Fibroblast of lung (primary cell): Measurements from ENCODE around the gene DBNL. TPM values are rescaled to one million over a fixed set of nuclear protein-coding genes. Genes with fewer than 3 reads are reported as not detected.
A peak's percentile ranks its signal among the peaks of the same experiment; 100 is the strongest.

ENCODE experiments used
- DNase-seq, 2 donors: peaks; one replicate each; pipeline versions ENCODE4 v3.0.0 to v3.0.0-alpha.2; 2010; ENCODE audit warnings: low read depth in 2 of 2
- H2AFZ ChIP-seq: 2 replicates; pipeline ENCODE4 v1.5.1; 2012; ENCODE audit warnings: low read length, control low read depth, inconsistent platforms
- H3K27ac ChIP-seq: 2 replicates; pipeline ENCODE4 v1.5.1; 2011; ENCODE audit warnings: low read length, control low read depth; ENCODE audit not compliant: insufficient read depth
- H3K27me3 ChIP-seq: 2 replicates; pipeline ENCODE4 v1.5.1; 2011; ENCODE audit warnings: mild to moderate bottlenecking, low read length; ENCODE audit not compliant: control insufficient read depth, insufficient read depth
- H3K36me3 ChIP-seq: 2 replicates; pipeline ENCODE4 v1.5.1; 2011; ENCODE audit warnings: low read length; ENCODE audit not compliant: control insufficient read depth, insufficient read depth
- H3K4me1 ChIP-seq: 2 replicates; pipeline ENCODE4 v1.5.1; 2011; ENCODE audit warnings: low read length; ENCODE audit not compliant: control insufficient read depth, insufficient read depth; ENCODE audit errors: extremely low read depth
- H3K4me2 ChIP-seq: 2 replicates; pipeline ENCODE4 v1.5.1; 2011; ENCODE audit warnings: low read length, control low read depth; ENCODE audit not compliant: insufficient read depth; ENCODE audit errors: extremely low read depth
- H3K4me3 ChIP-seq, 4 experiments: fragments of 200-600 bp in 1 of 4; sonication (generic) in 1 of 4; replicated peaks in 1 of 4; 2 replicates each; pipeline ENCODE4 v1.5.1; 2011 to 2016; ENCODE audit warnings: low read length in 4 of 4, low read depth in 3 of 4, mild to moderate bottlenecking in 3 of 4, control low read depth in 2 of 4, inconsistent platforms in 1 of 4, mixed read lengths in 1 of 4; ENCODE audit not compliant: insufficient read depth in 1 of 4; ENCODE audit errors: control extremely low read depth in 1 of 4
- H3K79me2 ChIP-seq: 2 replicates; pipeline ENCODE4 v1.5.1; 2012; ENCODE audit warnings: mild to moderate bottlenecking, low read length, inconsistent platforms; ENCODE audit not compliant: control insufficient read depth, insufficient read depth
- H3K9ac ChIP-seq: 2 replicates; pipeline ENCODE4 v1.5.1; 2011; ENCODE audit warnings: mild to moderate bottlenecking, low read length, control low read depth; ENCODE audit not compliant: insufficient read depth
- H3K9me3 ChIP-seq: 2 replicates; pipeline ENCODE4 v1.5.1; 2012; ENCODE audit warnings: low read depth, low read length; ENCODE audit not compliant: control insufficient read depth, insufficient read depth
- H4K20me1 ChIP-seq: 2 replicates; pipeline ENCODE4 v1.5.1; 2011; ENCODE audit warnings: low read length; ENCODE audit not compliant: control insufficient read depth, insufficient read depth; ENCODE audit errors: extremely low read depth
- CTCF ChIP-seq, 2 donors: IDR thresholded peaks in 1 of 2; conservative IDR thresholded peaks in 1 of 2; 1 replicate in 1 of 2; 2 replicates in 1 of 2; pipeline ENCODE4 v1.5.1; 2011 to 2012; ENCODE audit warnings: low read length in 2 of 2, control low read depth in 1 of 2, inconsistent platforms in 1 of 2, low read depth in 1 of 2, mild to moderate bottlenecking in 1 of 2
- EZH2 ChIP-seq: IDR thresholded peaks from 2 replicates; pipeline ENCODE4 v1.5.1; 2012; ENCODE audit warnings: low read length, control low read depth, mild to moderate bottlenecking; ENCODE audit errors: missing control alignments
- polyA plus RNA-seq, 2 donors: library from polyadenylated mRNA; depleted of rRNA in 1 of 2; stranded (reverse) in 1 of 2; unstranded in 1 of 2; fragments of >200 nt; gene quantifications; 2 replicates each; pipeline ENCODE4 v1.2.1, GENCODE V29; 2011 to 2012; ENCODE audit warnings: missing spikeins in 1 of 2
- total RNA-seq: library from RNA; depleted of rRNA; stranded (reverse); fragments of >200 nt; gene quantifications from 2 replicates; pipeline ENCODE4 v1.2.1, GENCODE V29; 2014

DBNL gene
- total and polyA plus RNA-seq, 2 donors (not counting 1 experiment from before 2014, with no cell fraction given): 86.4 to 88.2 TPM

- peaks cover 14% of the 10 kb centered on the region for H3K4me1 ChIP-seq
- no peaks in the 10 kb centered on the region for H3K9me3 ChIP-seq
- TF ChIP-seq EZH2 (no peak), CTCF (conservative IDR thresholded peaks at IDR 0.05 in 1 of 2, IDR thresholded peaks at IDR 0.05 in 1 of 2; ENCODE audit: low read depth in 1 of 2, low read length in 2 of 2) (no peak)
- no peak overlapping the region for H3K4me2 ChIP-seq
- H4K20me1 ChIP-seq: no peaks in the 10 kb centered on the region
- peak overlapping the region; percentile 95 for H3K27ac ChIP-seq
- no peaks in the 10 kb centered on the region for H3K27me3 ChIP-seq
- H3K79me2 ChIP-seq: no peaks in the 10 kb centered on the region
- no peaks in the 10 kb centered on the region for H3K36me3 ChIP-seq
- DNase-seq: no peak
- no peak overlapping the region for H2AFZ ChIP-seq
- no peak overlapping the region for H3K4me3 ChIP-seq
- H3K9ac ChIP-seq: no peak overlapping the region
Measured at GRCh38 chr7:44086627-44087026, 42.1 kb downstream of the DBNL start.

DNA sequence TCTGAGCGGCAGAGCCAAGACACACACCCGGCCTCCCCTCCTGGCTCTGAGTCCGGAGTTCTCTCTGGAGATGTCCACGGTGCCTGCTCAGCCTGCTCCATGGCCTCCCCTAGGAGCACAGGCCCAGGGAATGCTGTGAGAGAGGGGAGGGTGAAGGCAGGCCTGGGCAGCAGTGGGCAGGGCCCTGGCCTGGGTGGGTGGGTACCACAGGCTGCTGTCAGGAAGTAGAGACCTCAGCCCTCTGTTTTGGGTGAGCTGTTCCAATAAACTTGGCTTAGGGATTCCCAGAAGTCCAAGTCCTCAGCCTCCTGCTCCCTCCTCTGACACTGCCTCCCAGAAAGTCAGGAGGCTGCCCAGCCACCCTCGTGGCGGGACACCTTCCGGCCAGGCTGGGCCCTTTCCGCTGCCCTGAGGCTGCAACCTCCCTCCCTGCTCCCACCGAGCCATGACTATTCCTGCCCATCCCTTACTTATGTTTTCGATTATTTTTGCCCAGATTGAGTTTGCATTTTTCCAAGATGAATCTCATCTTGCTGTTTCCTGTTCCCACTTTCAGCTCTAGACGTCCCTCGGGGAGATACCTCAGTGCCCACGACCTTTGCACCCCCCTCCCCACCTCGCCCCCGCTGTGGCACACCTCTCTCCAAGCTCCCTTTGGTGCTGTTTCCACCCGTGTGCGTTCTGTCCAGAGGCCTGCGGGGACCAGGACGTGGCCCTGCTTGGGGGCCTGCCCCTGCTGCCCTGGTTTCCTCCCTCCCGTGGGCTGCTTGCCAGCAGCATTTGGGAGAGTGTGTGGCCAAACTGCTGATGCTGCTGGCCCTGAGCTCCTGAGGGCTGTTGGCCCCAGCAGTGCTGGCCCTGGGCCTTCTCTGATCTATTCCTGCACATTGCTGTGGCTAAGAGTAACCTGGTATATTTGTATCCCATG lies 43.7 kb downstream of the DBNL start:
- Histone ChIP-seq H3K9me3 (no peaks in the 10 kb centered on the region), H3K36me3 (no peaks in the 10 kb centered on the region), H3K4me1 (peaks cover 14% of the 10 kb centered on the region), H4K20me1 (no peaks in the 10 kb centered on the region), H3K27me3 (no peaks in the 10 kb centered on the region), H3K4me3 (peak overlapping the region in 1 of 4 experiments; percentile 17), H3K27ac (peak overlapping the region; percentile 95), H3K79me2 (no peaks in the 10 kb centered on the region), H3K9ac (peak overlapping the region; percentile 58), H3K4me2 (peak overlapping the region; percentile 51), H2AFZ (peak overlapping the region; percentile 13)
- TF ChIP-seq CTCF (conservative IDR thresholded peaks at IDR 0.05 in 1 of 2, IDR thresholded peaks at IDR 0.05 in 1 of 2; ENCODE audit: low read depth in 1 of 2, low read length in 2 of 2) (no peak), EZH2 (no peak)
- peak; percentile 65 to 89 for DNase-seq

GRCh38 chr7:44093102-44093641 lies 48.7 kb downstream of the DBNL start:
- peaks cover 4% of the 10 kb centered on the region for H3K4me1 ChIP-seq
- no peaks in the 10 kb centered on the region for H3K36me3 ChIP-seq
- TF ChIP-seq CTCF (conservative IDR thresholded peaks at IDR 0.05 in 1 of 2, IDR thresholded peaks at IDR 0.05 in 1 of 2; ENCODE audit: low read depth in 1 of 2, low read length in 2 of 2) (no peak), EZH2 (no peak)
- H3K27ac ChIP-seq: no peak overlapping the region
- DNase-seq: no peak
- no peak overlapping the region for H2AFZ ChIP-seq
- no peak overlapping the region for H3K9ac ChIP-seq
- H3K4me2 ChIP-seq: no peak overlapping the region
- H4K20me1 ChIP-seq: no peaks in the 10 kb centered on the region
- H3K4me3 ChIP-seq: no peak overlapping the region
- no peaks in the 10 kb centered on the region for H3K27me3 ChIP-seq
- no peaks in the 10 kb centered on the region for H3K79me2 ChIP-seq
- H3K9me3 ChIP-seq: no peaks in the 10 kb centered on the region
